HG03060 (cell line): ENCODE measurements around the gene GGTLC1.
"Not testable (repeated sequence)": the region's sequence is repeated elsewhere in the genome, so short reads cannot be mapped to it uniquely, and the experiment has no call there.

ENCODE experiments used
- ATAC-seq: cut with Tn5 transposase; IDR thresholded peaks from one replicate; pipeline ENCODE4 v1.9.1; 2021; ENCODE audit warnings: low read depth, moderate number of reproducible peaks; ENCODE audit not compliant: unreplicated experiment

GGTLC1 gene

DNA sequence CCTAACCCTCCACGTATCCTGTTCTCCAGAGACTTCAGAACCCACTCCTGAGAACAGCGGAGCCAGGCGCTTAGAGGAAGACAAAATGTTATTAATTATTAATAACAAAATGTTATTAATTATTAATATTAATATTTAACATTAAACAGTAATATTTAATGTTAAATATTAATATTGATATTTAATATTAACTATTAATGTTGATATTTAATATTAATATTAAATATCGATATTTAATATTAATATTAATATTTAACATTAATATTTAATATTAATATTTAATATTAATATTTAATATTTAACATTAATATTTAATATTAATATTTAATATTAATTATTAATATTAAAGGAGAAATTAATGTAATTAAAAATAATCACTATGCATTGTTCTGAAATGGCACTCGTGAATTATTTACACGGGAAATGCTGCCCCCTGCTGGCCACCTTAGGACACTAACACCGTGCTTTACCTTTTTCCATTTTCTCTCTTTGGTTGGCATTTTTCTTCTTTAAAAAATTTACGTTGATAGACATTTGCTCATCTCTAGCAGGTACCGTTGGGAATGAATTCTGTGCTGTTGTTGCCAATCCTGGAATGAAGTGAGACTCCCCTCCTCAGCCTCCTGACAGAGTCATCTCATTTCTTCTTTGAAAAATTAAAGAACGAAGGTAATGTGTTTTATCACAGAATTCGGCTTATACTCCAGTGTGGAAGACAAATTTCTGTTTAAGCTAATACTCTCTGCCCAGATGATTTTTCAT, 7.5 kb upstream of the GGTLC1 start:
- ATAC-seq: no peak

GRCh38 chr20:23995291-23995690, 6.7 kb upstream of the GGTLC1 start:
- not testable (repeated sequence) for ATAC-seq

GRCh38 chr20:23994001-23994633, 5.5 kb upstream of the GGTLC1 start:
- not testable (repeated sequence) for ATAC-seq

DNA sequence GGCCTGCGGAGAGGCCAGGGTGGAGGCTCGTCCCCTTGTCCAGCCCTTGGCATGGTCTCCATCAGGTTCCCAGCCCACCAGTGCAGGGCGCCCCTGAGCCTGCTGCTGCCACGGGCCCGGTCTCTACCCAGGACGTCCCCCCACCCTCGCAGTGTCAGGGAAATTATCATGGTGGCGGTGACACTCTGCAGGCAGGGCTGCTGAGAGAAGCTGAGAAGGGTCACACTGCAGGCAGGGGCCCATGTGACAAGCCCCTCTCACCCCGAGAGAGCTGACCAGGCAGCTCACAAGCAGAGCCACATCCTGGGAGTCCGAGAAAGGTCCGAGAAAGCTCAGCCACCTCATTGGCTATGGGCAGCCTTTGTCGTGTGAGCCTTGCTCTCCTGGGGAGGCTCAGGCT, 4.9 kb upstream of the GGTLC1 start:
- not testable (repeated sequence) for ATAC-seq

GRCh38 chr20:23990296-23990695, 1.7 kb upstream of the GGTLC1 start:
- not testable (repeated sequence) for ATAC-seq

DNA sequence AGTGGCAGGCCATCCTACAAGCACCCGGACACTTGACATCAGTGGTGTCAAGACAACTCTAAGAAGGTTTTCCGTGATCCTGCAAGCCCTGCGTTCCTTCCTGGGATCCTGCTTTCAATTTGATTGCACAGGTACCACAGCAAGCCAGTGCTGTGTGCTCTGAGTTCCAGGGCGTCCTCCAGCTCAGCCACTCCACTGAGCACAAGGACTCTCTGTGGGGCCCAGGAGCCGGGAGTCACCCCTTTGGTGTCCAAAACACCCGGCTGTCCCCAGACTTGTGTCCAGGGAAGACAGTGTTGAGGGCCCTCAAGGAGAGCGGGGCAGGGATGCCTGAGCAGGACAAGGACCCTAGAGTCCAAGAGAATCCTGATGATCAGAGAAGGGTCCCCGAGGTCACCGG, 387 bp upstream of the GGTLC1 start:
- not testable (repeated sequence) for ATAC-seq

GRCh38 chr20:23986716-23987115, 1.9 kb downstream of the GGTLC1 start:
- ATAC-seq: not testable (repeated sequence)

DNA sequence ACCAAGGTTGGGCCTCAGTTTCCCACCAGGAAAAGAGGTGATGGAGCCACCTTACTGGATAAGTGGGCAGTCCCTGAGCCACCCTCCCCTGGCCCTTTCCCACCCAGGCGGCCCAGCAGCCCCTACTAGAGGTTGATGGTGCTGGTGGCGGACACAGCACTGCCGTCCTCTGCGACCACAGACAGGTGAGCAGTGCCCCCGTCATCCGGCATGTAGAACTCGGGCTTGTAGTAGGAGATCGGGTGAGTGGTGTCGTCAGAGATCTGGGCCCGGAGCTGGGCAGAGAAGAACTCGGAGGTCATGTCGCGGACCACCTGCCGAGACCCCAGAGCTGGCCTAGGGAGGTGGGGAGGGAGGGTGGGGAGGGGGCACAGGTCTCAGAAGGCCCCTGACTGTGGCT, 2.3 kb downstream of the GGTLC1 start:
- ATAC-seq: not testable (repeated sequence)

DNA sequence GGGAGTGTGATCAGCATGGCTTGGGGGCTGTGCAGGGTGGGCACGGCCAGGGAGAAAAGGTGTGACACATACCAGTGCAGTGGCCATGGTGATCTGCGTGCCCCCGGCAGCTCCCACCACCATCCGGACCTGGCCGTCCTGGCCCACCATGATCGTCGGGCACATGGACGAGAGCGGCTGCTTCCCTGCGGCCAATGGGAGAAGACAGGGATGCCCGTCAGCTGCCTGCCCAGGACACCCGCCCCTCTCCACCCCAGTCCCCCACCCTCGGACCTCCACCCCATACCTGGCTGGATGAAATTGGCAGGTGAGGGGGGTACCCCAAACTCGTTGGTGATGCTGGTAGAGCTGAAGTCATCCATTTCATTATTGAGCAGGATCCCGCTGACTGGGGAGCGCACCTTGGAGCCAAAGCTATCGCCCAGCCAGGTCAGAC, 2.8 kb downstream of the GGTLC1 start:
- not testable (repeated sequence) for ATAC-seq

DNA sequence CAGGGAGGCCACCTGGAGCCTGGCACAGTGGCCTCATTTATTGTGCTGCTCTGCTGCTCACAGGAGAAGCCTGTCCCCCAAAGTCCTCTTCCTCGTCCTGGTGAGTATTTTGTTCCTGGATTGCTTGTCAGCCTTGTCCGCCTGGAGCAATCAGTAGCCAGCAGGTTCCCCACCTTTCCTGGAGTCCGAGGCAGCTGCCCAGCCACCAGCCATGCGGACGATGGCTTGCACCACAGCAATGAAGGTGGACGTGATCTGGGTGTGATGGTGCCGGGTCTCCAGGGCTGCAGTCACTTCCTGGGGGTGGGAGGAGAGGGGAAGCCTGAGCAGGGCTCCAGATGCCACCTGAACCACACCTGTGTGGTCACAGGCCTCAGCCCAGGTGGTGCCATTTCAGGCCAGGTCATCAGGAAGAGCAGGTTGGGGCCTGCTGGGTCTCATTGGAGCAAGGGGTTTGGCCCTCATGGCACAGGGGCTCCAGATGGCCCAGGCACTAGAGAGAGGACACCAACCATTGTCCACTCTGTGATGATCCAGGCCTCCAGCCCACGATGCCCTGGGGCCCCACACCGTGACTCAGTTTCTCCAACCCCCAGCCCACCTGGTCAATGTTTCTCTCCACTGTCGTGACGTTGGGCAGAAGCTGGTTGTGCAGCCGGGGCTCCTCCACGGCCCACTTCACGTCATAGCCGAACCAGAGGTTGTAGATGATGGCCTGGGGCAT, 3.4 kb downstream of the GGTLC1 start:
- ATAC-seq: not testable (repeated sequence)

DNA sequence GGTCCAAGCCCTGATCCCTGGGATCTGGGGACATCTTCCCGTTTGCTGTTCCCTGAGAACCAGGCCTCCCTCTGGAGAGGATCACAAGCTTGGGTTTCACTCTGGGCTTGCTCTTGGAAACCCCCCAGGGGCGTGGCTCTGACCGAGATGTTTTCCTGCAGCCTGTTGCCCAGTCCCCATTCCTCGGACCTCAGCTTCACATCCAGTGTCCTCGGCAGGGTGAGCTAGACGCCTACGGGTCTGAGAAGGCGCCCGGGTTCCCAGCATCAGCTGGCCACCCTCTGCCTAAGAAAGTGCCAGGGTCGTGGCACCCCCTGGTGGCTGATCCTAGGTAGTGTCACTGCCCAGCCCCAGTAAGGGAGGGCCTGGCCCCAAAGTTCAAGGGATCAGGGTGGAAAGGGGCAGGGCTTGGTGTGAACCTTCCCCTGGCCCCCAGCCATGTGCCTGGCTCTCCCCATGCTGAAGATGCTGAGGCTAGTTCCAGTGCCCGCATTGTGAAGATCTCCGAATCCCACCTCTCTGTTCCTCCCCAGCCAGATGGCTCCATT, 4.0 kb downstream of the GGTLC1 start:
- ATAC-seq: not testable (repeated sequence)

DNA sequence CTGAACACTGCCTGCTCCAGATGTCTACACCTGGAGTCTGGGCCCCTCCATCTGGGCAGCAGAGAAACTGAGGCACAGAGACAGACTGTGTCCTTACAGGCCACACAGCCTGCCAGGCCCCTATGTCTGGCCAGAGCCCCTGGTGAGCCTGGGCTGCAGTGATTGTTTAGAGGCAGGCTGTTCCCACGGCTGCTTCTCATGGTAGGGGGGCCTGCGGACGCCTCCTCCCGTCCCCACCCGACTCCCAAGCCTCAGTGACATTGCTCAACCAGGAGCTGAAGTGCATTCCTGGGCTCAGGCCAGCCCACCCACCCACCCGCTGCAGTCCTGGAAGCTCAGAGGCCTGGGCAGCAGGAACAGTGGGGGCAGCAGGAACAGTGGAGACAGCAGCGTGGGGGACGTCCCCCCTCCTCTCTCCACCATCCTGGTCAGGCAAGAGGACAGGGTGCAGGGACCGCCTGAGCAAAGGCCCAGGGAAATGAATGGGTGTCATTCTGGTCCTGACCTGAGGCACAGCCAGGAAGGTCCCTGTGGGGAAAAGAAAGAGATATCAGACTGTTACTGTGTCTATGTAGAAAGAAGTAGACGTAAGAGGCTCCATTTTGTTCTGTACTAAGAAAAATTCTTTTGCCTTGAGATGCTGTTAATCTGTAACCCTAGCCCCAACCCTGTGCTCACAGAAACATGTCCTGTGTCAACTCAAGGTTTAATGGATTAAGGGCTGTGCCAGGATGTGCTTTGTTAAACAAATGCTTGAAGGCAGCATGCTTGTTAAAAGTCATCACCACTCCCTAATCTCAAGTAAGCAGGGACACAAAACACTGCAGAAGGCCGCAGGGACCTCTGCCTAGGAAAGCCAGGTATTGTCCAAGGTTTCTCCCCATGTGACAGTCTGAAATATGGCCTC, 6.2 kb downstream of the GGTLC1 start:
- ATAC-seq: not testable (repeated sequence)

DNA sequence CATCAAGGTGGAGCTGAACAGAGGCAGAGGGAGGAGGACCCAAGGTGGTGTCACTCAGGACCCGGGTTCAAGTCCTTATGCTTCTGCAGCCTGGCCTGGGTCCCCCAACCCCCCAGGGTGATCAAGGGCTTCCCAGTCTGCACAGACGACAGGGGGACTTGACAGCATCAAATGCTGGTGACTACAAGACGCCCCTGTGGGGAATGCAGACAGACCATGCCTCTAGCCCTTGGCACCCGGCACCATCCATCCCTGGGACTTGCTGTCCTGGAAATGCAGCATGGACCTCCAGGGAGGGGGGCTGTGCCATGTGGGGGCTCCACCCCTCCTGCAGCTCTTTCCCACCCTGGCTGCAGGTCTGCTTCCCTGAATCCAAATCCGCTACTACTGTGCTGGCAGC, 7.1 kb downstream of the GGTLC1 start:
- not testable (repeated sequence) for ATAC-seq

DNA sequence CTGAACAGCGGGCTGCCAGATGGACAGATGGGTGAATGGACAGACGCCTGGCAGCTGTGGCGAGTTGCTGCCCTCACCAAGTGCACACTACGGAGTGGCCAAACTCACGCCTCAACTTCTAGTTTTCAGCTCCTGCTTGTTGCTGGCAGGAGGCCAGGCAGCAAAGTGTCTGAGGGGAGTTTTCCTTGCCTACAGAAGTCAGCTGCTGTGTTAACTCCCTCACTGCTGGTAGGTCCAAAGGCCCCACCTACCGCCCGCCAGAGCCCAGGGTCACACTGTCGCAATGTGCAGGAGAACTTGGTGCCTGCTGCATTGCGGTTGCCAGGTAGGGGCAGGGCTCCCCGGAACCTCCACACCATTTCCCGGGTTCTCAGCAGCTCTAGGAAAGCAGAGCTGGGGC, 7.6 kb downstream of the GGTLC1 start:
- ATAC-seq: not testable (repeated sequence)

DNA sequence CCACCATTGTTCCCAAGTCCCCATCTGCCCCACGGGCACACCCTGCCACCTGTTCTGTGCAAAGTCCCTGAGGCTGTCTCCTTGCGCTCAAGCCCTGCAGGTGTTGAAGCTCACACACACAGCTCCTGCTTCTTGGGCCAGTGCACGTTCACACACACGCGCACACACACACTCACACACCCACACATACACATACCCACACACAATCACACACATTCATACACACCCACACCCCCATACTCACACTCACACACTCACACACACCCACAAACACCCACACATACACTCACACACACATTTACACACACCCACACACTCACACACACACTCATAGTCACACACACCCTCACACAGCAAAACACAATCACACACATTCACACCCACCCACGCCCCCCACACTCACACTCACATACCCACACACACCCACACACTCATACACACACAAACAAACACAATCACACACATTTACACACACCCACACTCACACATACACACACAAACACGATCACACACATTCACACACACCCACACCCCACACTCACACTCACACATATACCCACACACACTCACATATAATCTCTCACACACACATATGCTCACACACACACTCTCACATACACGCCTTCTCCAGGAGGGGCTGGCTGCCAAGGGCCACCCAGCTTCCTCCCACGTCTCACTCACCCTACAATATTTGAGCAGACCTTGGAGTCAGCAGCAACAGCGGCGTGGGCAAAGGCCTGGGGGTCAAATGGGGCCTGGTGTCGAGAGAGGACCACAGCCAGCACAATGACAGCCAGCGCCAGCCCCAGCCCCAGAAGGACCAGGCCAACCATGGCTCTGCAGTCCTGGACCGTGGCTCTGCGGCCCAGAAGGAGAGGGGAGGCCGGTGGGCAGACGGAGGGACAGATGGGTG, 8.4 kb downstream of the GGTLC1 start:
- not testable (repeated sequence) for ATAC-seq

- not testable (repeated sequence) for ATAC-seq
These were observed 9.2 kb downstream of the GGTLC1 start for GRCh38 chr20:23979380-23979779.

DNA sequence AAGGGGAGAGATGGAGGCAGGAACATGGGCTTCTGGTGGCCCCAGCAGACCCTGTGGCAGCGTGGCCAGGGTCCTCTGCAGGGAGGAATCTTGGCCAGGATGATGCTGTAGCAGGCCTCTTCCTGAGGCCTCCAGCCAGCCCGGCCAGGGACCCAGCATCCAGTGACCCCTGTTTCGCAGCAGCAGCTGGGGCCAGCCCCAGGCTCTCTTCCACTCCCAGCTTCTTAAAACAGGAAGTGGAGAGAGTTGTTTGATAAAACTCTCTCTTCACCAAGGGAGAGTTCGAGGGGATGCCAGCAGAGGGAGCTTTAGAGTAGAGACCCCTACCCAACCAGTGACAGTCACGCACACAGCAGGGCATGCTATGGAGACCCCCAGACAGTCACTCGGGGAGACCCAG, 10.1 kb downstream of the GGTLC1 start:
- ATAC-seq: not testable (repeated sequence)

GRCh38 chr20:23974966-23975365, 13.6 kb downstream of the GGTLC1 start:
- no peak for ATAC-seq

- no peak for ATAC-seq
These were observed 17.3 kb downstream of the GGTLC1 start for GRCh38 chr20:23971310-23971709.
